Measurements from ENCODE around the gene KCNJ14.

- no peak for TF ChIP-seq POLR2A (IDR thresholded peaks at IDR 0.05; ENCODE audit: low read depth, low read length)
- TF ChIP-seq POLR2AphosphoS5 (IDR thresholded peaks at IDR 0.05; ENCODE audit: low read depth, low read length): no peak
- no peak for TF ChIP-seq TAF1 (IDR thresholded peaks at IDR 0.05; ENCODE audit: borderline replicate concordance, low read depth, low read length)
These were observed 61.2 kb downstream of the KCNJ14 start for GRCh38 chr19:48516536-48516935.

All from GM12892 (cell line).